ENCODE measurements around the gene COX10.
"Not testable (repeated sequence)": the region's sequence is repeated elsewhere in the genome, so short reads cannot be mapped to it uniquely, and the experiment has no call there.

DNA sequence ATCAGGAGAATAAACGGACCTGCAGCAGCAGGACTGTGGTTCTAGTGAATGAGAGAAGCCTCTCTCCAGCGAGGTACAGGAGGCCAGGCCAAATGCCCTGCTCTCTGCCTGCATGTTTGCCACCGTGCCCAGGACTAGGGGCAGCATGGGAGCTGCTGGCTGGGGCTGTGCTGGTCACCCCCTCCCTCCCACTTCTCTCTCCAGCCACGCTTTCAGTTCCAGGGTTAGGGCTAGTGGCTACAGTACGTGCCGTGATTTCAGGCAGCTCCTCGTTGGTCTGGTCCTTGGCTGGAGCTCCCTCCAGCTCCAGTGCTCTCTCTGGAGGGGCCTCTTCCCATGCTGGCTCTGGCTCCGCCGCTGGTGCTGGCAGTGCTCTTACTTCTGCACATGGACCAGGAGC is 166.7 kb downstream of the COX10 start:
- TF ChIP-seq, protein P1, sequence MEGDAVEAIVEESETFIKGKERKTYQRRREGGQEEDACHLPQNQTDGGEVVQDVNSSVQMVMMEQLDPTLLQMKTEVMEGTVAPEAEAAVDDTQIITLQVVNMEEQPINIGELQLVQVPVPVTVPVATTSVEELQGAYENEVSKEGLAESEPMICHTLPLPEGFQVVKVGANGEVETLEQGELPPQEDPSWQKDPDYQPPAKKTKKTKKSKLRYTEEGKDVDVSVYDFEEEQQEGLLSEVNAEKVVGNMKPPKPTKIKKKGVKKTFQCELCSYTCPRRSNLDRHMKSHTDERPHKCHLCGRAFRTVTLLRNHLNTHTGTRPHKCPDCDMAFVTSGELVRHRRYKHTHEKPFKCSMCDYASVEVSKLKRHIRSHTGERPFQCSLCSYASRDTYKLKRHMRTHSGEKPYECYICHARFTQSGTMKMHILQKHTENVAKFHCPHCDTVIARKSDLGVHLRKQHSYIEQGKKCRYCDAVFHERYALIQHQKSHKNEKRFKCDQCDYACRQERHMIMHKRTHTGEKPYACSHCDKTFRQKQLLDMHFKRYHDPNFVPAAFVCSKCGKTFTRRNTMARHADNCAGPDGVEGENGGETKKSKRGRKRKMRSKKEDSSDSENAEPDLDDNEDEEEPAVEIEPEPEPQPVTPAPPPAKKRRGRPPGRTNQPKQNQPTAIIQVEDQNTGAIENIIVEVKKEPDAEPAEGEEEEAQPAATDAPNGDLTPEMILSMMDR (IDR thresholded peaks at IDR 0.05 in 8 of 11, conservative IDR thresholded peaks at IDR 0.05 in 3 of 11), result not testable (repeated sequence)
- TF ChIP-seq POLR2AphosphoS5 (IDR thresholded peaks at IDR 0.05), result not testable (repeated sequence)

Measured in spleen (tissue), 7 donors.